ENCODE results near the gene TEAD3. TPM values are rescaled to one million over a fixed set of nuclear protein-coding genes. Genes with fewer than 3 reads are reported as not detected.

The TEAD3 gene
- total RNA-seq, 1 donor from 2014 or later = 25.5 TPM

- no peak for DNase-seq (ENCODE audit: low read depth)
These were observed 17.7 kb upstream of the TEAD3 start for GRCh38 chr6:35514587-35514986.

- no peak for DNase-seq (ENCODE audit: low read depth)
These were observed 15.9 kb upstream of the TEAD3 start, which contains the start of gene TULP1 for GRCh38 chr6:35512740-35513139. Gene TULP1 (minus strand): TSS chr6:35512896. CDS start chr6:35512858, 38 bp downstream.

GRCh38 chr6:35512006-35512405, 15.1 kb upstream of the TEAD3 start:
- no peak for DNase-seq (ENCODE audit: low read depth)

GRCh38 chr6:35511562-35511941, 14.7 kb upstream of the TEAD3 start:
- DNase-seq (ENCODE audit: low read depth) = no peak

- no peak for DNase-seq (ENCODE audit: low read depth)
These were observed 14.2 kb upstream of the TEAD3 start for GRCh38 chr6:35510916-35511561.

GRCh38 chr6:35508542-35508941, 11.7 kb upstream of the TEAD3 start:
- no peak for DNase-seq (ENCODE audit: low read depth)

- DNase-seq (ENCODE audit: low read depth) = no peak
These were observed 11.1 kb upstream of the TEAD3 start for GRCh38 chr6:35508027-35508426.

- no peak for DNase-seq (ENCODE audit: low read depth)
These were observed 10.3 kb upstream of the TEAD3 start for GRCh38 chr6:35507221-35507620.

- DNase-seq (ENCODE audit: low read depth) = no peak
These were observed 9.7 kb upstream of the TEAD3 start for GRCh38 chr6:35506536-35506935.

GRCh38 chr6:35505999-35506412, 9.1 kb upstream of the TEAD3 start:
- DNase-seq (ENCODE audit: low read depth) = no peak

GRCh38 chr6:35503534-35503933, 6.7 kb upstream of the TEAD3 start:
- peak; percentile 92 for DNase-seq (ENCODE audit: low read depth)

- DNase-seq (ENCODE audit: low read depth) = no peak
These were observed 4.9 kb upstream of the TEAD3 start for GRCh38 chr6:35501784-35502183.

- DNase-seq (ENCODE audit: low read depth) = peak; percentile 95
These were observed 3.9 kb upstream of the TEAD3 start for GRCh38 chr6:35500782-35501181.

- no peak for DNase-seq (ENCODE audit: low read depth)
These were observed 2.5 kb upstream of the TEAD3 start for GRCh38 chr6:35499372-35499771.

GRCh38 chr6:35498422-35499067, 1.7 kb upstream of the TEAD3 start:
- no peak for DNase-seq (ENCODE audit: low read depth)

- DNase-seq (ENCODE audit: low read depth) = peak; percentile 65
These were observed 917 bp upstream of the TEAD3 start for GRCh38 chr6:35497571-35498421.

- DNase-seq (ENCODE audit: low read depth) = peak; percentile 52
These were observed 641 bp downstream of the TEAD3 start for GRCh38 chr6:35496036-35496840.

- no peak for DNase-seq (ENCODE audit: low read depth)
These were observed 1.4 kb downstream of the TEAD3 start for GRCh38 chr6:35495258-35496035.

- DNase-seq (ENCODE audit: low read depth) = no peak
These were observed 2.7 kb downstream of the TEAD3 start for GRCh38 chr6:35494161-35494563.

GRCh38 chr6:35493307-35493983, 3.4 kb downstream of the TEAD3 start:
- no peak for DNase-seq (ENCODE audit: low read depth)
